Panc1 (cell line): Measurements from ENCODE around the gene CLRN1.

Source experiments
- POLR2AphosphoS5 ChIP-seq: IDR thresholded peaks from 2 replicates; pipeline ENCODE4 v1.6.1; 2012; ENCODE audit warnings: mild to moderate bottlenecking, low read depth, low read length, moderate library complexity
- SIN3A ChIP-seq: IDR thresholded peaks from 2 replicates; pipeline ENCODE4 v1.6.1; 2012; ENCODE audit warnings: low read depth, mild to moderate bottlenecking, low read length, moderate library complexity, borderline replicate concordance; ENCODE audit not compliant: insufficient read depth
- TF ChIP-seq, protein P1 (sequence below): fragments of 450-650 bp; IDR thresholded peaks from 2 replicates; pipeline ENCODE4 v1.5.1; 2017; ENCODE audit warnings: mild to moderate bottlenecking

- TF ChIP-seq, protein P1, sequence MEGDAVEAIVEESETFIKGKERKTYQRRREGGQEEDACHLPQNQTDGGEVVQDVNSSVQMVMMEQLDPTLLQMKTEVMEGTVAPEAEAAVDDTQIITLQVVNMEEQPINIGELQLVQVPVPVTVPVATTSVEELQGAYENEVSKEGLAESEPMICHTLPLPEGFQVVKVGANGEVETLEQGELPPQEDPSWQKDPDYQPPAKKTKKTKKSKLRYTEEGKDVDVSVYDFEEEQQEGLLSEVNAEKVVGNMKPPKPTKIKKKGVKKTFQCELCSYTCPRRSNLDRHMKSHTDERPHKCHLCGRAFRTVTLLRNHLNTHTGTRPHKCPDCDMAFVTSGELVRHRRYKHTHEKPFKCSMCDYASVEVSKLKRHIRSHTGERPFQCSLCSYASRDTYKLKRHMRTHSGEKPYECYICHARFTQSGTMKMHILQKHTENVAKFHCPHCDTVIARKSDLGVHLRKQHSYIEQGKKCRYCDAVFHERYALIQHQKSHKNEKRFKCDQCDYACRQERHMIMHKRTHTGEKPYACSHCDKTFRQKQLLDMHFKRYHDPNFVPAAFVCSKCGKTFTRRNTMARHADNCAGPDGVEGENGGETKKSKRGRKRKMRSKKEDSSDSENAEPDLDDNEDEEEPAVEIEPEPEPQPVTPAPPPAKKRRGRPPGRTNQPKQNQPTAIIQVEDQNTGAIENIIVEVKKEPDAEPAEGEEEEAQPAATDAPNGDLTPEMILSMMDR: no peak
- TF ChIP-seq SIN3A (no peak), POLR2AphosphoS5 (no peak)
Measured at GRCh38 chr3:150922611-150923010, 49.9 kb downstream of the CLRN1 start.
